Hepatocyte (in vitro differentiated cells): Measurements from ENCODE around the gene TMBIM4. TPM values are rescaled to one million over a fixed set of nuclear protein-coding genes. Genes with fewer than 3 reads are reported as not detected.

Experiments used
- DNase-seq: peaks from one replicate; pipeline ENCODE4 v3.0.0-alpha.2; 2016; ENCODE audit warnings: low spot score
- H2AFZ ChIP-seq: fragments of 200-600 bp; sonication (generic); 2 replicates; pipeline ENCODE4 v1.6.0; 2016; ENCODE audit warnings: antibody characterized with exemption, mild to moderate bottlenecking
- H3K27ac ChIP-seq: fragments of 200-600 bp; sonication (generic); 2 replicates; pipeline ENCODE4 v1.5.1; 2016; ENCODE audit warnings: mild to moderate bottlenecking
- H3K27me3 ChIP-seq: fragments of 200-600 bp; sonication (generic); 2 replicates; pipeline ENCODE4 v1.6.1; 2016
- H3K36me3 ChIP-seq: fragments of 200-600 bp; sonication (generic); replicated peaks from 2 replicates; pipeline ENCODE4 v1.5.1; 2016; ENCODE audit warnings: low read depth; ENCODE audit not compliant: insufficient read depth
- H3K4me1 ChIP-seq: fragments of 200-600 bp; sonication (generic); 2 replicates; pipeline ENCODE4 v1.5.1; 2016; ENCODE audit warnings: mild to moderate bottlenecking, moderate library complexity; ENCODE audit not compliant: insufficient read depth
- H3K4me2 ChIP-seq: fragments of 200-600 bp; sonication (generic); 2 replicates; pipeline ENCODE4 v1.6.0; 2016
- H3K4me3 ChIP-seq: fragments of 200-600 bp; sonication (generic); 2 replicates; pipeline ENCODE4 v1.5.1; 2016; ENCODE audit warnings: mild to moderate bottlenecking
- H3K79me2 ChIP-seq: fragments of 200-600 bp; sonication (generic); 2 replicates; pipeline ENCODE4 v1.6.0; 2017; ENCODE audit warnings: mild to moderate bottlenecking
- H3K9me2 ChIP-seq: fragments of 200-600 bp; sonication (generic); replicated peaks from 2 replicates; pipeline ENCODE4 v1.6.0; 2017; ENCODE audit warnings: mild to moderate bottlenecking; ENCODE audit not compliant: insufficient read depth
- H3K9me3 ChIP-seq: fragments of 200-600 bp; sonication (generic); 2 replicates; pipeline ENCODE4 v1.5.1; 2016; ENCODE audit warnings: low read depth, mild to moderate bottlenecking
- H4K20me1 ChIP-seq: fragments of 200-600 bp; sonication (generic); 2 replicates; pipeline ENCODE4 v1.6.0; 2016; ENCODE audit warnings: mild to moderate bottlenecking; ENCODE audit not compliant: insufficient read depth, poor library complexity, severe bottlenecking
- EZH2 ChIP-seq: fragments of 200-600 bp; sonication (generic); IDR thresholded peaks from 2 replicates; pipeline ENCODE4 v1.6.1; 2016; ENCODE audit warnings: antibody characterized with exemption, mild to moderate bottlenecking, borderline replicate concordance
- EZH2phosphoT487 ChIP-seq: fragments of 200-600 bp; sonication (generic); IDR thresholded peaks from one replicate; pipeline ENCODE4 v1.6.1; 2018; ENCODE audit warnings: antibody characterized with exemption, mild to moderate bottlenecking, low read depth, moderate library complexity; ENCODE audit not compliant: unreplicated experiment, severe bottlenecking
- WGBS: methylation state at CpG from one replicate; pipeline ENCODE4 v1.1.6; 2016; ENCODE audit warnings: low lambda C conversion rate; ENCODE audit errors: missing lambda C conversion rate; 5-methylcytosine and 5-hydroxymethylcytosine counted together
- polyA plus RNA-seq: library from polyadenylated mRNA; unstranded; fragments of >200 nt; fragmentation: Nextera tagmentation; extraction: Ambion mirVana; gene quantifications from 2 replicates; pipeline ENCODE4 v1.2.1, GENCODE V29; 2016
- total RNA-seq: library from RNA; depleted of rRNA; stranded (reverse); fragments of >200 nt; gene quantifications from 2 replicates; pipeline ENCODE4 v1.2.3, GENCODE V29; 2014
- TF ChIP-seq, protein P1 (sequence below): fragments of 200-600 bp; sonication (generic); IDR thresholded peaks from 2 replicates; pipeline ENCODE4 v1.5.1; 2016; ENCODE audit warnings: antibody characterized with exemption, mild to moderate bottlenecking; ENCODE audit not compliant: poor library complexity

TMBIM4 gene
- total and polyA plus RNA-seq, 2 experiments from 2014 or later: 156 to 212 TPM

DNA sequence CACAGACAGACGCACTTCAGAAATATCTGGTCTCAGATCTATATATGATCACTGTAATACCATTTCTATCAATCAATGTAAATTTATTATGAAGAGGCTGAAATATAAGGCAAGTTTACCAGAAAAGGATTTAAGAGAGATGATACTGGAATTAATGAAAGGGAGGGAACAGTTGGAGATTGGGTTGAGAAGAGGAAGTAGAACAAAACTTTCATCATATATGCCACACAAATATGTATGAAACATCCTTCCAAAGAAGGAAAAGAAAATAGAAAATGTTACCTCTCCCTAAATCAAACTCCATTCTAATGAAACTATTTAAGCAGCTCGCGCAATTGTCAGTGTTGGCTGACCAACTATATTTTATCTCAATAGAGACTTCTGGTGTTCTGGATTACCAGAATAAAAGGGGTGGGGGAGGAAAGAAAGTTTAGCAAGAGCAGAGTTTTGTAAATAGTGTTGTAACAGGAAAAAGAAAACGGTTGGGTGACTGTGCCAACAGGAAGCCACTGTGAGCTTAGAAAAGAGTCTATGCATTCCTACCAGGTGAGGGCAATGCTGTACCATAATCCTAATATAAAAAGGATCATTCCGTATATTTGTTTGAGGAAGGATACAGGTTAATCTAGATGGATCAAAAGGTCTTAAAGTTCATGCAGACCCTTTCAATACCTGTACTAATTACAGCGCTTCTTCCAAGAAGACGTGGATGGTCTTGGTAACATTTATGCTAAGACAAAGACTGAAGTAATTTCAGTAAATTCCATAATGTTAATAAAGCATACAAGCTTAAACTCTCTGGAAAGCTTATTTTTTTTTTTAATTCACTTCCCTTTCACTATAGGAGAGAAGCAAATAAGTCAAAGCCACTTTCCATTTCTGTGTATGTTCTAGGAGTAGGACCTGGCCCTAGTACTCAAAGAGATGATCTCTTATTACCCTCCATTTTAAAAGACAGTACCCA, 24.7 kb downstream of the TMBIM4 start:
- H3K4me3 ChIP-seq: no peak overlapping the region
- H3K4me1 ChIP-seq: no peaks in the 10 kb centered on the region
- no peaks in the 10 kb centered on the region for H3K27me3 ChIP-seq
- 66% methylated on average over 7 of the region's 7 CpGs for WGBS
- H4K20me1 ChIP-seq: no peaks in the 10 kb centered on the region
- H3K36me3 ChIP-seq: no peaks in the 10 kb centered on the region
- no peaks in the 10 kb centered on the region for H3K9me2 ChIP-seq
- H3K27ac ChIP-seq: peak overlapping the region; percentile 1
- H3K9me3 ChIP-seq: peaks cover 14% of the 10 kb centered on the region
- no peaks in the 10 kb centered on the region for H3K79me2 ChIP-seq
- peak; percentile 66 for DNase-seq
- H2AFZ ChIP-seq: no peak overlapping the region
- no peak for TF ChIP-seq EZH2phosphoT487
- TF ChIP-seq, protein P1, sequence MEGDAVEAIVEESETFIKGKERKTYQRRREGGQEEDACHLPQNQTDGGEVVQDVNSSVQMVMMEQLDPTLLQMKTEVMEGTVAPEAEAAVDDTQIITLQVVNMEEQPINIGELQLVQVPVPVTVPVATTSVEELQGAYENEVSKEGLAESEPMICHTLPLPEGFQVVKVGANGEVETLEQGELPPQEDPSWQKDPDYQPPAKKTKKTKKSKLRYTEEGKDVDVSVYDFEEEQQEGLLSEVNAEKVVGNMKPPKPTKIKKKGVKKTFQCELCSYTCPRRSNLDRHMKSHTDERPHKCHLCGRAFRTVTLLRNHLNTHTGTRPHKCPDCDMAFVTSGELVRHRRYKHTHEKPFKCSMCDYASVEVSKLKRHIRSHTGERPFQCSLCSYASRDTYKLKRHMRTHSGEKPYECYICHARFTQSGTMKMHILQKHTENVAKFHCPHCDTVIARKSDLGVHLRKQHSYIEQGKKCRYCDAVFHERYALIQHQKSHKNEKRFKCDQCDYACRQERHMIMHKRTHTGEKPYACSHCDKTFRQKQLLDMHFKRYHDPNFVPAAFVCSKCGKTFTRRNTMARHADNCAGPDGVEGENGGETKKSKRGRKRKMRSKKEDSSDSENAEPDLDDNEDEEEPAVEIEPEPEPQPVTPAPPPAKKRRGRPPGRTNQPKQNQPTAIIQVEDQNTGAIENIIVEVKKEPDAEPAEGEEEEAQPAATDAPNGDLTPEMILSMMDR: peak; percentile 58
- H3K4me2 ChIP-seq: no peak overlapping the region

DNA sequence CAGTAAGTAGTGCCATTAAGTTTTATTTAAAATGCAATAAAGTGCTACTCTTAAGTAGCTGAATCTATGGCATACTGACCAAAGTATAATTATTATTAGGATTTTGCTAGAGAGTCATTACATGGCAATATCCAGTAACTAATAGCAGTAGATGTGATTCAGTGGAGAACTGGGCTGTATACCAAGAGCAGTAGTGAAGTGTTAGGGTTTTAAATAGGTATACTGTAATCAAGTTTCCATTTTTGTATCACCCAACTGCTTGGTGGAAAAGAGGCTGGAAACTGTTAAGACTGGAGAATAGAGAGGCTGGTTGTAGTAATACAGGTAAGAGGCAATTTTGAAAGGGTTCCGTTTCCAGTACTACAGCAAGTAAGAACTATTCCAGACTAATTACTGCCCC, 25.9 kb downstream of the TMBIM4 start:
- TF ChIP-seq EZH2phosphoT487 (no peak), EZH2 (no peak)
- TF ChIP-seq, protein P1: no peak
- 97% methylated on average over 1 of the region's 1 CpG for WGBS
- no peaks in the 10 kb centered on the region for H3K27me3 ChIP-seq
- no peaks in the 10 kb centered on the region for H4K20me1 ChIP-seq
- H3K9me3 ChIP-seq: peaks cover 17% of the 10 kb centered on the region
- H3K4me3 ChIP-seq: no peak overlapping the region
- no peaks in the 10 kb centered on the region for H3K36me3 ChIP-seq
- H3K4me1 ChIP-seq: no peaks in the 10 kb centered on the region
- no peak overlapping the region for H3K4me2 ChIP-seq
- DNase-seq: no peak
- peaks cover 2% of the 10 kb centered on the region for H3K79me2 ChIP-seq
- H2AFZ ChIP-seq: no peak overlapping the region
- no peaks in the 10 kb centered on the region for H3K9me2 ChIP-seq
- H3K27ac ChIP-seq: no peak overlapping the region

DNA sequence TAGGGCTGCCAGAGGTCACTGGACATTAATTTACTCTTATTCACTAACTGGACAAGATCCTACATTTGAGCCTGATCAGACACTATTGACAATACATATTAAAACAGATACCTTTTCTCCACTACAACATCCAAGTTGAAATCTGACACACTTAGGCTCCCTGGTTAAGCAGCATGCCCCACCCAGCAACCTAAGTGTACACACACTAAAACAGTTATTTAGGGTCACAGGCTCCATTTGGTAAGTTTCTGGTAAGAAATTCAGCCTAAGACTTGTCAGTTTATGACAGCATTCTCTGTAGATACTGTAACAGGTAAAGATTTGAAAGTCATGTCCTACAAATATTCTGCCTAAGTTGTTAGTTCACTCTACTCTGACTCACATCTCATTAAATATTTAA, 27.0 kb downstream of the TMBIM4 start:
- Histone ChIP-seq H3K79me2 (peaks cover 2% of the 10 kb centered on the region), H3K9me3 (peaks cover 17% of the 10 kb centered on the region), H3K4me3 (no peak overlapping the region), H2AFZ (no peak overlapping the region), H3K4me2 (no peak overlapping the region), H3K9me2 (no peaks in the 10 kb centered on the region), H3K36me3 (peaks cover under 1% of the 10 kb centered on the region), H3K27me3 (no peaks in the 10 kb centered on the region), H3K27ac (no peak overlapping the region), H4K20me1 (no peaks in the 10 kb centered on the region), H3K4me1 (no peaks in the 10 kb centered on the region)
- no peak for TF ChIP-seq EZH2
- TF ChIP-seq, protein P1: no peak
- no peak for TF ChIP-seq EZH2phosphoT487
- no peak for DNase-seq
